Spleen (tissue), 11 donors: ENCODE results near the gene FBXW7. TPM values are rescaled to one million over a fixed set of nuclear protein-coding genes. Genes with fewer than 3 reads are reported as not detected.

ENCODE experiments used
- DNase-seq: peaks from one replicate; pipeline ENCODE4 v3.0.0-alpha.2; 2020
- H3K27ac ChIP-seq, 8 donors: fragments of 200-600 bp; sonication (generic) in 7 of 8; 1 replicate in 4 of 8; 2 replicates in 4 of 8; pipeline versions ENCODE4 v1.5.0 to v1.8.0; 2016 to 2021; ENCODE audit warnings: inconsistent platforms in 4 of 8, mild to moderate bottlenecking in 4 of 8, moderate library complexity in 1 of 8
- H3K27me3 ChIP-seq, 7 donors: fragments of 200-600 bp; sonication (generic) in 6 of 7; replicated peaks in 1 of 7; 1 replicate in 4 of 7; 2 replicates in 3 of 7; pipeline versions ENCODE4 v1.5.0 to v1.8.0; 2016 to 2021; ENCODE audit warnings: inconsistent platforms in 3 of 7, mild to moderate bottlenecking in 1 of 7
- H3K36me3 ChIP-seq, 6 donors: fragments of 200-600 bp; sonication (generic) in 5 of 6; 1 replicate in 4 of 6; 2 replicates in 2 of 6; pipeline versions ENCODE4 v1.5.0 to v1.8.0; 2016 to 2021; ENCODE audit warnings: inconsistent platforms in 2 of 6
- H3K4me1 ChIP-seq, 6 donors: fragments of 200-600 bp; sonication (generic) in 5 of 6; 1 replicate in 3 of 6; 2 replicates in 3 of 6; pipeline versions ENCODE4 v1.5.0 to v1.8.0; 2016 to 2021; ENCODE audit warnings: inconsistent platforms in 3 of 6
- H3K4me3 ChIP-seq, 8 donors: fragments of 200-600 bp; sonication (generic) in 7 of 8; 1 replicate in 4 of 8; 2 replicates in 4 of 8; pipeline versions ENCODE4 v1.5.0 to v1.8.0; 2016 to 2021; ENCODE audit warnings: inconsistent platforms in 4 of 8, mild to moderate bottlenecking in 4 of 8, moderate library complexity in 2 of 8
- H3K9me3 ChIP-seq, 8 donors: fragments of 200-600 bp; sonication (generic) in 7 of 8; 1 replicate in 4 of 8; 2 replicates in 4 of 8; pipeline versions ENCODE4 v1.5.0 to v1.8.0; 2016 to 2021; ENCODE audit warnings: inconsistent platforms in 4 of 8
- POLR2A ChIP-seq, 3 donors: fragments of 450-650 bp; IDR thresholded peaks; one replicate each; pipeline ENCODE4 v1.5.1; 2017; ENCODE audit warnings: antibody characterized with exemption in 3 of 3, mild to moderate bottlenecking in 1 of 3
- POLR2AphosphoS5 ChIP-seq, 3 donors: sonication (generic); formaldehyde crosslinking; IDR thresholded peaks; one replicate each; pipeline ENCODE4 v1.5.1; 2017; ENCODE audit warnings: antibody characterized with exemption in 3 of 3
- WGBS, 5 donors: extraction: QIAGEN DNeasy Blood & Tissue Kit in 3 of 5; methylation state at CpG; one replicate each; pipeline versions ENCODE4 v1.1.5 to v1.1.7; 2013 to 2018; 5-methylcytosine and 5-hydroxymethylcytosine counted together
- intact Hi-C: fragments of 100-400 bp; cut with DNase I; formaldehyde crosslinking; loops from one replicate; pipeline ENCODE4 v1.15.0; 2023; ENCODE audit warnings: low total_unique reads
- polyA plus RNA-seq, 3 donors: library from polyadenylated mRNA; stranded (reverse); fragments of 200-250 nt; gene quantifications; one replicate each; pipeline ENCODE4 v1.2.1, GENCODE V29; 2013
- total RNA-seq, 7 donors: library from RNA; depleted of rRNA in 3 of 7; stranded (reverse); fragments of >200 nt in 3 of 7; fragmentation: NEBNext Ultra II Directional in 4 of 7; extraction: Animal tissue kit (Norgen Biotek cat#: 25700) in 4 of 7; gene quantifications; one replicate each; pipeline versions ENCODE4 v1.1.0 to v1.2.1, GENCODE V29; 2016 to 2021
- TF ChIP-seq, protein P1 (sequence below), 11 experiments: fragments of 200-600 bp in 7 of 11; fragments of 450-650 bp in 4 of 11; sonication (generic) in 4 of 11; IDR thresholded peaks in 8 of 11; conservative IDR thresholded peaks in 3 of 11; 1 replicate in 7 of 11; 2 replicates in 4 of 11; pipeline versions ENCODE4 v1.4.0 to v1.8.0; 2016 to 2021; ENCODE audit warnings: antibody characterized with exemption in 11 of 11, inconsistent platforms in 4 of 11, mild to moderate bottlenecking in 1 of 11
- donor health status: healthy with polysubstance abuse.
- donor health status: DM: no; HTN: no; CAD: no; lungs with moderate emphysema.
- donor health status: DM: no; HTN: no; CAD: no.
- donor health status: Bipolar disorder and iron deficiency.
- donor health status: healthy.
- donor health status: DM: no; HTN: no; CAD: no.
- donor health status: DM: yes; HTN: yes; CAD: no.

The FBXW7 gene
- total and polyA plus RNA-seq, 10 donors, result 11.5 to 140 (median 79.9) TPM

DNA sequence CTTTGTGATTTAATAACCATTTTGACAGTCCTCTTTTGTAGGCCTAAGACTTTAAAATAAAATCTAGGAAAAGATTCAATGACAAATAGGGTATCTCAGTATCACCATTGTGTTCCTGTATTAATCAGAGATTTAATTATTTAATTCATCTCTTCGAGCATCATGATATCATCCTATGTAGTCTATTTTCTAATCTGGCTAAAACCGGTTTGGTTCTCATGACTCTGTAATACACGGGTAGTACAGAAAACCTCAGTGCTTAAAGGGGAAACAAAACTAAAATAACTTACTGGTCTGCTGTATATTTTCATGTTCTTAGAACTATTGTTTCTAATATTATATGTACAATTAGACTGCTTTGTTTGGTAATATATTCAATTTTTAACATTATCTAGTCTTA lies 23.7 kb upstream of the FBXW7 start:
- DNase-seq, result no peak
- Histone ChIP-seq H3K27me3 (no peaks in the 10 kb centered on the region), H3K4me3 (no peak overlapping the region), H3K4me1 (peaks cover 0 to 20% (median 4%) of the 10 kb centered on the region in 6 donors), H3K9me3 (no peaks in the 10 kb centered on the region), H3K36me3 (no peaks in the 10 kb centered on the region), H3K27ac (no peak overlapping the region)
- intact Hi-C loops, result no loop called here
- WGBS, 5 donors, result 70 to 77% (median 72%) methylated on average over 3 of the region's 3 CpGs
- no peak for TF ChIP-seq POLR2AphosphoS5 (IDR thresholded peaks at IDR 0.05)
- TF ChIP-seq, protein P1, sequence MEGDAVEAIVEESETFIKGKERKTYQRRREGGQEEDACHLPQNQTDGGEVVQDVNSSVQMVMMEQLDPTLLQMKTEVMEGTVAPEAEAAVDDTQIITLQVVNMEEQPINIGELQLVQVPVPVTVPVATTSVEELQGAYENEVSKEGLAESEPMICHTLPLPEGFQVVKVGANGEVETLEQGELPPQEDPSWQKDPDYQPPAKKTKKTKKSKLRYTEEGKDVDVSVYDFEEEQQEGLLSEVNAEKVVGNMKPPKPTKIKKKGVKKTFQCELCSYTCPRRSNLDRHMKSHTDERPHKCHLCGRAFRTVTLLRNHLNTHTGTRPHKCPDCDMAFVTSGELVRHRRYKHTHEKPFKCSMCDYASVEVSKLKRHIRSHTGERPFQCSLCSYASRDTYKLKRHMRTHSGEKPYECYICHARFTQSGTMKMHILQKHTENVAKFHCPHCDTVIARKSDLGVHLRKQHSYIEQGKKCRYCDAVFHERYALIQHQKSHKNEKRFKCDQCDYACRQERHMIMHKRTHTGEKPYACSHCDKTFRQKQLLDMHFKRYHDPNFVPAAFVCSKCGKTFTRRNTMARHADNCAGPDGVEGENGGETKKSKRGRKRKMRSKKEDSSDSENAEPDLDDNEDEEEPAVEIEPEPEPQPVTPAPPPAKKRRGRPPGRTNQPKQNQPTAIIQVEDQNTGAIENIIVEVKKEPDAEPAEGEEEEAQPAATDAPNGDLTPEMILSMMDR (IDR thresholded peaks at IDR 0.05 in 8 of 11, conservative IDR thresholded peaks at IDR 0.05 in 3 of 11), result no peak
- no peak for TF ChIP-seq POLR2A (IDR thresholded peaks at IDR 0.05)

DNA sequence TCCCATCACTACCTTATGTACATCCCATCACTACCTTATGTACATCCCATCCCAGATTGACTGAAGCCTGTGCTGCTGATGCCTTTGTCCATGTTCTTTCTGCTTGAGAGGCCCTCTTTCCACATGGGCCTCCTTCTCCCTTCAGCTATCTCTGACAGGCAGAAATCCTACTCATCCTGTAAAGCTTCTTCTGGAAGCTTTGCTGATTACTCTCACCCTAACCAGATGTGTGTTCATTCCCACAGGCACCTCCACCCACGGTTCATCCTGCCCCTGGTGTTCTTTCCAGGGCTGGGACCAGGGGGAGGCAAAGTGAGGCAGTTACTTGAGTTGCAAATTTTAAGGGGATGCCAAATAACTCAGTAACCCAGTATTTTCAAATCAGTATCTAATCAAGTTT lies 22.5 kb upstream of the FBXW7 start:
- Histone ChIP-seq H3K4me1 (peaks cover 0 to 33% (median 14%) of the 10 kb centered on the region in 6 donors), H3K36me3 (no peaks in the 10 kb centered on the region), H3K9me3 (no peaks in the 10 kb centered on the region), H3K27ac (no peak overlapping the region), H3K4me3 (no peak overlapping the region), H3K27me3 (no peaks in the 10 kb centered on the region)
- intact Hi-C loops, result no loop called here
- no peak for DNase-seq
- TF ChIP-seq, protein P1 (IDR thresholded peaks at IDR 0.05 in 8 of 11, conservative IDR thresholded peaks at IDR 0.05 in 3 of 11), result no peak
- no peak for TF ChIP-seq POLR2A (IDR thresholded peaks at IDR 0.05)
- no peak for TF ChIP-seq POLR2AphosphoS5 (IDR thresholded peaks at IDR 0.05)
- WGBS, 5 donors, result 72 to 80% (median 74%) methylated on average over 1 of the region's 1 CpG

DNA sequence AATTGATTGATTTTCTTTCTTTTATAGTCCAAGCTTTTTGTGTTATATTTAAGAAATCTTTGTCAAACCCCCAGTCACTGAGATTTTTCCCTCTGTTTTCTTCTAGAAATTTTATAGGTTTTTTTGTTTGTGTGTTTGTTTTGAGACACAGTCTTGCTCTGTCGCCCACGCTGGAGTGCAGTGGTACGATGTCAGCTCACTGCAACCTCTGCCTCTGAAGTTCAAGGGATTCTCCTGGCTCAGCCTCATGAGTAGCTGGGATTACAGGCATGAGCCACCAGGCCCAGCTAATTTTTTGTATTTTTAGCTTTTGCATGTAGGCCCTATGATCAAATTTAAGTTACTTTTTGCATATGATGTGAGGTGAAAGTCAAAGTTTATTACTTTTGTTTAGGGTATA lies 20.9 kb upstream of the FBXW7 start:
- DNase-seq, result no peak
- TF ChIP-seq, protein P1 (IDR thresholded peaks at IDR 0.05 in 8 of 11, conservative IDR thresholded peaks at IDR 0.05 in 3 of 11), result no peak
- TF ChIP-seq POLR2AphosphoS5 (IDR thresholded peaks at IDR 0.05) (no peak), POLR2A (IDR thresholded peaks at IDR 0.05) (no peak)
- Histone ChIP-seq H3K27ac (peak overlapping the region in 2 of 8 donors; percentile 16 to 71), H3K9me3 (no peaks in the 10 kb centered on the region), H3K4me1 (peaks cover 4 to 48% (median 26%) of the 10 kb centered on the region in 6 donors), H3K36me3 (no peaks in the 10 kb centered on the region), H3K27me3 (no peaks in the 10 kb centered on the region), H3K4me3 (no peak overlapping the region)
- intact Hi-C loops, result no loop called here
- WGBS, 5 donors, result 63 to 92% (median 81%) methylated on average over 3 of the region's 3 CpGs

DNA sequence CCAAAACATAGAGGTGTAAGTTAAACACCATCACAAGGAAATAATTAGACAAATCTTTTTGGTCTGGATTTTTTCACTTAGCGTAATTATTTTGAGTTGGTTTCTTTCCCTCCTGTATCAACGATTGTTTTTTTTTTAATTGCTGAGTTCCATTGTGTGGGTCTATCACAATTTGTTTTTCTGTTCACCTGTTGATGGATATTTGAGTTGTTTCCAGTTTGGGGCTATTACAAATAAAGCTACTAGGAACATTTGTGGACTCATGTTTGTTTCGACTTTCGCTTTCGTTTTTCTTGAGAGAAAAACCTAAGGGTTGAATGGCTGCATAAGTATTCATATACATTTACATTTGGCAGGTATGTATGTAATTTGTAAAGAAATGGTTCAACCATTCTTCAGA lies 20.4 kb upstream of the FBXW7 start:
- TF ChIP-seq, protein P1 (IDR thresholded peaks at IDR 0.05 in 8 of 11, conservative IDR thresholded peaks at IDR 0.05 in 3 of 11), result no peak
- TF ChIP-seq POLR2A (IDR thresholded peaks at IDR 0.05) (no peak), POLR2AphosphoS5 (IDR thresholded peaks at IDR 0.05) (no peak)
- Histone ChIP-seq H3K36me3 (no peaks in the 10 kb centered on the region), H3K4me3 (peak overlapping the region in 1 of 8 donors; percentile 2), H3K27me3 (no peaks in the 10 kb centered on the region), H3K9me3 (no peaks in the 10 kb centered on the region), H3K27ac (peak overlapping the region in 4 of 8 donors; percentile 16 to 71 (median 30)), H3K4me1 (peaks cover 4 to 50% (median 26%) of the 10 kb centered on the region in 6 donors)
- intact Hi-C loops, result no loop called here
- WGBS, 5 donors, result 76 to 88% (median 81%) methylated on average over 5 of the region's 5 CpGs
- DNase-seq, result no peak
